ENCODE data around the gene CSTF2T. TPM values are rescaled to one million over a fixed set of nuclear protein-coding genes. Genes with fewer than 3 reads are reported as not detected.

Gene CSTF2T
- total RNA-seq, 1 experiment from 2014 or later, result 22.2 TPM

GRCh38 chr10:51653025-51653424 lies 46.4 kb downstream of the CSTF2T start:
- ChIA-PET POLR2A (ENCODE audit: low non-redundant PET) (no interaction called here), CTCF (no interaction called here)
- H3K27me3 ChIP-seq (replicated peaks; ENCODE audit: insufficient read depth, low read depth, low read length, poor library complexity), result no peaks in the 10 kb centered on the region
- peaks cover 46% of the 10 kb centered on the region for H3K4me1 ChIP-seq (ENCODE audit: insufficient read depth, low read length, poor library complexity, severe bottlenecking)
- H3K4me3 ChIP-seq (ENCODE audit: low read depth, low read length, poor library complexity, severe bottlenecking), result no peak overlapping the region
- no peak overlapping the region for H3K27ac ChIP-seq (ENCODE audit: low read depth, low read length, poor library complexity, severe bottlenecking)
- no TSS peak for BruUV-seq (replicated peaks)
- intact Hi-C loops (cut with micrococcal nuclease; ENCODE audit: unreplicated experiment), result no loop called here
- TF ChIP-seq EZH2 (IDR thresholded peaks at IDR 0.05; ENCODE audit: borderline replicate concordance, low read depth, low read length, poor library complexity, severe bottlenecking) (no peak), CTCF (conservative IDR thresholded peaks at IDR 0.05; ENCODE audit: low read depth, low read length) (no peak)
- DNase-seq (ENCODE audit: low spot score), result no peak
- no peaks in the 10 kb centered on the region for H3K9me3 ChIP-seq (ENCODE audit: low read depth, low read length, poor library complexity, severe bottlenecking)
- H3K36me3 ChIP-seq (ENCODE audit: insufficient read depth, low read length, poor library complexity, severe bottlenecking), result no peaks in the 10 kb centered on the region

GRCh38 chr10:51651063-51651462 lies 48.3 kb downstream of the CSTF2T start:
- no TSS peak for BruUV-seq (replicated peaks)
- TF ChIP-seq EZH2 (IDR thresholded peaks at IDR 0.05; ENCODE audit: borderline replicate concordance, low read depth, low read length, poor library complexity, severe bottlenecking), result no peak
- no peak for TF ChIP-seq CTCF (conservative IDR thresholded peaks at IDR 0.05; ENCODE audit: low read depth, low read length)
- intact Hi-C loops (cut with micrococcal nuclease; ENCODE audit: unreplicated experiment), result no loop called here
- Histone ChIP-seq H3K4me3 (ENCODE audit: low read depth, low read length, poor library complexity, severe bottlenecking) (no peak overlapping the region), H3K27ac (ENCODE audit: low read depth, low read length, poor library complexity, severe bottlenecking) (no peak overlapping the region), H3K27me3 (replicated peaks; ENCODE audit: insufficient read depth, low read depth, low read length, poor library complexity) (no peaks in the 10 kb centered on the region), H3K36me3 (ENCODE audit: insufficient read depth, low read length, poor library complexity, severe bottlenecking) (no peaks in the 10 kb centered on the region), H3K4me1 (ENCODE audit: insufficient read depth, low read length, poor library complexity, severe bottlenecking) (peaks cover 31% of the 10 kb centered on the region), H3K9me3 (ENCODE audit: low read depth, low read length, poor library complexity, severe bottlenecking) (no peaks in the 10 kb centered on the region)
- DNase-seq (ENCODE audit: low spot score), result no peak
- ChIA-PET CTCF (no interaction called here), POLR2A (ENCODE audit: low non-redundant PET) (no interaction called here)

- no peak for DNase-seq (ENCODE audit: low spot score)
- no peaks in the 10 kb centered on the region for H3K36me3 ChIP-seq (ENCODE audit: insufficient read depth, low read length, poor library complexity, severe bottlenecking)
- no peak overlapping the region for H3K27ac ChIP-seq (ENCODE audit: low read depth, low read length, poor library complexity, severe bottlenecking)
- CTCF ChIA-PET, result no interaction called here
- peaks cover 17% of the 10 kb centered on the region for H3K4me1 ChIP-seq (ENCODE audit: insufficient read depth, low read length, poor library complexity, severe bottlenecking)
- BruUV-seq (replicated peaks), result no TSS peak
- TF ChIP-seq CTCF (conservative IDR thresholded peaks at IDR 0.05; ENCODE audit: low read depth, low read length) (no peak), EZH2 (IDR thresholded peaks at IDR 0.05; ENCODE audit: borderline replicate concordance, low read depth, low read length, poor library complexity, severe bottlenecking) (no peak)
- H3K9me3 ChIP-seq (ENCODE audit: low read depth, low read length, poor library complexity, severe bottlenecking), result no peaks in the 10 kb centered on the region
- H3K4me3 ChIP-seq (ENCODE audit: low read depth, low read length, poor library complexity, severe bottlenecking), result no peak overlapping the region
- peaks cover 10% of the 10 kb centered on the region for H3K27me3 ChIP-seq (replicated peaks; ENCODE audit: insufficient read depth, low read depth, low read length, poor library complexity)
- intact Hi-C loops (cut with micrococcal nuclease; ENCODE audit: unreplicated experiment), result no loop called here
- POLR2A ChIA-PET (ENCODE audit: low non-redundant PET), result no interaction called here
Measured at GRCh38 chr10:51649064-51649463, 50.3 kb downstream of the CSTF2T start.

All from A673 (cell line).